ENCODE results near the gene LLPH.

DNA sequence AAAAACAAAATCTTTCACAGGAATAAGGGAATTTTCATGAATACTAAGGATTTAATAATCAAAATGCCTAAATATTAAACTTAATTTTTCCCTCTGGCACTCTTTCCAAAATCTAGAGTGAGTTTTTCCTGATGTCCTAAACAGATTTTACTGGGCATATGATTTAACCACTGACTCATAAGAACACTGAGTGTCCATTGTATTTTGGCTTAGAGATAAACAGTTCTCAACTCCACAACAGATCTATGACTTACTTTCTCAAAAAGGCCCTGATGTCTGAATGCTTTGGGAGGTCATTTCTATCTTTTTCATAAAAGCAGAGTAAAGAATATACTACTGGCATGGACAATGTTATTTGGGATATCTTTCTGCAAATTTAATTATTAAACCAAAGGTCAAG is 24.2 kb upstream of the LLPH start:
- TF ChIP-seq, protein P1, sequence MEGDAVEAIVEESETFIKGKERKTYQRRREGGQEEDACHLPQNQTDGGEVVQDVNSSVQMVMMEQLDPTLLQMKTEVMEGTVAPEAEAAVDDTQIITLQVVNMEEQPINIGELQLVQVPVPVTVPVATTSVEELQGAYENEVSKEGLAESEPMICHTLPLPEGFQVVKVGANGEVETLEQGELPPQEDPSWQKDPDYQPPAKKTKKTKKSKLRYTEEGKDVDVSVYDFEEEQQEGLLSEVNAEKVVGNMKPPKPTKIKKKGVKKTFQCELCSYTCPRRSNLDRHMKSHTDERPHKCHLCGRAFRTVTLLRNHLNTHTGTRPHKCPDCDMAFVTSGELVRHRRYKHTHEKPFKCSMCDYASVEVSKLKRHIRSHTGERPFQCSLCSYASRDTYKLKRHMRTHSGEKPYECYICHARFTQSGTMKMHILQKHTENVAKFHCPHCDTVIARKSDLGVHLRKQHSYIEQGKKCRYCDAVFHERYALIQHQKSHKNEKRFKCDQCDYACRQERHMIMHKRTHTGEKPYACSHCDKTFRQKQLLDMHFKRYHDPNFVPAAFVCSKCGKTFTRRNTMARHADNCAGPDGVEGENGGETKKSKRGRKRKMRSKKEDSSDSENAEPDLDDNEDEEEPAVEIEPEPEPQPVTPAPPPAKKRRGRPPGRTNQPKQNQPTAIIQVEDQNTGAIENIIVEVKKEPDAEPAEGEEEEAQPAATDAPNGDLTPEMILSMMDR (IDR thresholded peaks at IDR 0.05 in 8 of 11, conservative IDR thresholded peaks at IDR 0.05 in 3 of 11): no peak
- TF ChIP-seq POLR2A (IDR thresholded peaks at IDR 0.05): no peak
